Measurements from ENCODE around the gene FBXO36. TPM values are rescaled to one million over a fixed set of nuclear protein-coding genes. Genes with fewer than 3 reads are reported as not detected.

Gene FBXO36
- polyA plus RNA-seq, 1 experiment, result 2.4 TPM

- ChIA-PET CTCF (interaction anchor here (1.2 to 1.3 kb wide), 2 partner anchors 23 to 50 kb away, joined by 3 read pairs; no protein-coding TSS in a partner anchor), POLR2A (no interaction called here)
- no peak overlapping the region for H3K4me3 ChIP-seq (ENCODE audit: low read depth, low read length)
- TF ChIP-seq CTCF (IDR thresholded peaks at IDR 0.05; ENCODE audit: insufficient read depth, low read depth, low read length), result no peak
- no peaks in the 10 kb centered on the region for H3K36me3 ChIP-seq (ENCODE audit: control insufficient read depth, insufficient read depth, low read length)
- no peaks in the 10 kb centered on the region for H3K27me3 ChIP-seq (ENCODE audit: control insufficient read depth, insufficient read depth, low read length)
- no peak for DNase-seq (ENCODE audit: low read depth)
Measured at GRCh38 chr2:230016844-230017243, 94.5 kb downstream of the FBXO36 start.

GRCh38 chr2:230018153-230018552 is 95.8 kb downstream of the FBXO36 start:
- Histone ChIP-seq H3K27me3 (ENCODE audit: control insufficient read depth, insufficient read depth, low read length) (no peaks in the 10 kb centered on the region), H3K4me3 (ENCODE audit: low read depth, low read length) (no peak overlapping the region), H3K36me3 (ENCODE audit: control insufficient read depth, insufficient read depth, low read length) (no peaks in the 10 kb centered on the region)
- no peak for DNase-seq (ENCODE audit: low read depth)
- no peak for TF ChIP-seq CTCF (IDR thresholded peaks at IDR 0.05; ENCODE audit: insufficient read depth, low read depth, low read length)
- ChIA-PET POLR2A (no interaction called here), CTCF (interaction anchor here (1.3 kb wide), 1 partner anchor 22 kb away, joined by 3 read pairs; no protein-coding TSS in a partner anchor)

GRCh38 chr2:230019742-230020141 is 97.4 kb downstream of the FBXO36 start:
- Histone ChIP-seq H3K4me3 (ENCODE audit: low read depth, low read length) (no peak overlapping the region), H3K27me3 (ENCODE audit: control insufficient read depth, insufficient read depth, low read length) (no peaks in the 10 kb centered on the region), H3K36me3 (ENCODE audit: control insufficient read depth, insufficient read depth, low read length) (no peaks in the 10 kb centered on the region)
- ChIA-PET POLR2A (no interaction called here), CTCF (interaction anchor here (0.5 to 2.6 kb wide), 3 partner anchors 48 to 140 kb away, joined by 3 to 11 read pairs (median 6); partner anchors contain the start of gene SLC16A14)
- TF ChIP-seq CTCF (IDR thresholded peaks at IDR 0.05; ENCODE audit: insufficient read depth, low read depth, low read length), result no peak
- no peak for DNase-seq (ENCODE audit: low read depth)

GRCh38 chr2:230023313-230023712 is 101.0 kb downstream of the FBXO36 start:
- Histone ChIP-seq H3K4me3 (ENCODE audit: low read depth, low read length) (no peak overlapping the region), H3K36me3 (ENCODE audit: control insufficient read depth, insufficient read depth, low read length) (no peaks in the 10 kb centered on the region), H3K27me3 (ENCODE audit: control insufficient read depth, insufficient read depth, low read length) (no peaks in the 10 kb centered on the region)
- CTCF ChIA-PET, result interaction anchor here (0.8 to 1.1 kb wide), 4 partner anchors 15 to 242 kb away, joined by 3 read pairs; no protein-coding TSS in a partner anchor
- POLR2A ChIA-PET, result no interaction called here
- no peak for DNase-seq (ENCODE audit: low read depth)
- no peak for TF ChIP-seq CTCF (IDR thresholded peaks at IDR 0.05; ENCODE audit: insufficient read depth, low read depth, low read length)

- Histone ChIP-seq H3K36me3 (ENCODE audit: control insufficient read depth, insufficient read depth, low read length) (no peaks in the 10 kb centered on the region), H3K27me3 (ENCODE audit: control insufficient read depth, insufficient read depth, low read length) (no peaks in the 10 kb centered on the region), H3K4me3 (ENCODE audit: low read depth, low read length) (no peak overlapping the region)
- no peak for DNase-seq (ENCODE audit: low read depth)
- no peak for TF ChIP-seq CTCF (IDR thresholded peaks at IDR 0.05; ENCODE audit: insufficient read depth, low read depth, low read length)
- ChIA-PET CTCF (no interaction called here), POLR2A (no interaction called here)
Measured at GRCh38 chr2:230042195-230042594, 119.9 kb downstream of the FBXO36 start.

Data from BJ (cell line).